ENCODE measurements around the gene ANP32A.

The ANP32A gene

GRCh38 chr15:68812069-68812468 lies 8.6 kb downstream of the ANP32A start:
- 89 to 95% methylated on average over 6 to 7 of the region's 8 CpGs for WGBS, 2 experiments (ENCODE audit: insufficient coverage in 2 of 2)
- Histone ChIP-seq H3K4me1 (ENCODE audit: control insufficient read depth, insufficient read depth, low read length, poor library complexity, severe bottlenecking) (peaks cover 51% of the 10 kb centered on the region), H3K27ac (ENCODE audit: low read depth, low read length, severe bottlenecking) (no peak overlapping the region), H3K4me3 (ENCODE audit: extremely low read depth, insufficient read depth, low read length, poor library complexity, severe bottlenecking) (no peak overlapping the region), H3K9me3 (ENCODE audit: control insufficient read depth, low read length) (no peaks in the 10 kb centered on the region), H3K36me3 (ENCODE audit: control insufficient read depth, insufficient read depth, low read length) (peaks cover 42% of the 10 kb centered on the region)

- H3K36me3 ChIP-seq (ENCODE audit: control insufficient read depth, insufficient read depth, low read length) = peaks cover 45% of the 10 kb centered on the region
- H3K27ac ChIP-seq (ENCODE audit: low read depth, low read length, severe bottlenecking) = no peak overlapping the region
- H3K4me3 ChIP-seq (ENCODE audit: extremely low read depth, insufficient read depth, low read length, poor library complexity, severe bottlenecking) = no peak overlapping the region
- WGBS, 2 experiments (ENCODE audit: insufficient coverage in 2 of 2) = 95 to 100% methylated on average over 2 to 4 of the region's 9 CpGs
- peaks cover 34% of the 10 kb centered on the region for H3K4me1 ChIP-seq (ENCODE audit: control insufficient read depth, insufficient read depth, low read length, poor library complexity, severe bottlenecking)
- H3K9me3 ChIP-seq (ENCODE audit: control insufficient read depth, low read length) = no peaks in the 10 kb centered on the region
These were observed 11.2 kb downstream of the ANP32A start for GRCh38 chr15:68809517-68809916.

GRCh38 chr15:68808770-68809169 lies 11.9 kb downstream of the ANP32A start:
- H3K27ac ChIP-seq (ENCODE audit: low read depth, low read length, severe bottlenecking) = no peak overlapping the region
- H3K9me3 ChIP-seq (ENCODE audit: control insufficient read depth, low read length) = no peaks in the 10 kb centered on the region
- WGBS, 2 experiments (ENCODE audit: insufficient coverage in 2 of 2) = 59 to 87% methylated on average over 2 to 4 of the region's 5 CpGs
- H3K36me3 ChIP-seq (ENCODE audit: control insufficient read depth, insufficient read depth, low read length) = peaks cover 45% of the 10 kb centered on the region
- peaks cover 29% of the 10 kb centered on the region for H3K4me1 ChIP-seq (ENCODE audit: control insufficient read depth, insufficient read depth, low read length, poor library complexity, severe bottlenecking)
- H3K4me3 ChIP-seq (ENCODE audit: extremely low read depth, insufficient read depth, low read length, poor library complexity, severe bottlenecking) = no peak overlapping the region

- peaks cover 50% of the 10 kb centered on the region for H3K36me3 ChIP-seq (ENCODE audit: control insufficient read depth, insufficient read depth, low read length)
These were observed 12.6 kb downstream of the ANP32A start for GRCh38 chr15:68808091-68808490.

GRCh38 chr15:68807249-68807648 lies 13.4 kb downstream of the ANP32A start:
- H3K36me3 ChIP-seq (ENCODE audit: control insufficient read depth, insufficient read depth, low read length) = peaks cover 49% of the 10 kb centered on the region
- 75 to 76% methylated on average over 2 to 5 of the region's 11 CpGs for WGBS, 2 experiments (ENCODE audit: insufficient coverage in 2 of 2)
- H3K4me1 ChIP-seq (ENCODE audit: control insufficient read depth, insufficient read depth, low read length, poor library complexity, severe bottlenecking) = peaks cover 16% of the 10 kb centered on the region
- H3K9me3 ChIP-seq (ENCODE audit: control insufficient read depth, low read length) = no peaks in the 10 kb centered on the region
- no peak overlapping the region for H3K4me3 ChIP-seq (ENCODE audit: extremely low read depth, insufficient read depth, low read length, poor library complexity, severe bottlenecking)
- H3K27ac ChIP-seq (ENCODE audit: low read depth, low read length, severe bottlenecking) = no peak overlapping the region

More at GRCh38 chr15:68808091-68808490, 12.6 kb downstream of the ANP32A start:
- H3K9me3 ChIP-seq (ENCODE audit: control insufficient read depth, low read length) = no peaks in the 10 kb centered on the region
- peaks cover 22% of the 10 kb centered on the region for H3K4me1 ChIP-seq (ENCODE audit: control insufficient read depth, insufficient read depth, low read length, poor library complexity, severe bottlenecking)
- H3K4me3 ChIP-seq (ENCODE audit: extremely low read depth, insufficient read depth, low read length, poor library complexity, severe bottlenecking) = no peak overlapping the region
- no peak overlapping the region for H3K27ac ChIP-seq (ENCODE audit: low read depth, low read length, severe bottlenecking)
- 50 to 71% methylated on average over 1 to 2 of the region's 2 CpGs for WGBS, 2 experiments (ENCODE audit: insufficient coverage in 2 of 2)

- H3K9me3 ChIP-seq (ENCODE audit: control insufficient read depth, low read length) = no peaks in the 10 kb centered on the region
- H3K4me1 ChIP-seq (ENCODE audit: control insufficient read depth, insufficient read depth, low read length, poor library complexity, severe bottlenecking) = peaks cover 11% of the 10 kb centered on the region
- 84 to 97% methylated on average over 6 to 8 of the region's 9 CpGs for WGBS, 2 experiments (ENCODE audit: insufficient coverage in 2 of 2)
- H3K27ac ChIP-seq (ENCODE audit: low read depth, low read length, severe bottlenecking) = no peak overlapping the region
- H3K4me3 ChIP-seq (ENCODE audit: extremely low read depth, insufficient read depth, low read length, poor library complexity, severe bottlenecking) = no peak overlapping the region
- H3K36me3 ChIP-seq (ENCODE audit: control insufficient read depth, insufficient read depth, low read length) = peaks cover 50% of the 10 kb centered on the region
These were observed 14.3 kb downstream of the ANP32A start for GRCh38 chr15:68806220-68807060.

- no peaks in the 10 kb centered on the region for H3K9me3 ChIP-seq (ENCODE audit: control insufficient read depth, low read length)
- peaks cover 9% of the 10 kb centered on the region for H3K4me1 ChIP-seq (ENCODE audit: control insufficient read depth, insufficient read depth, low read length, poor library complexity, severe bottlenecking)
- H3K4me3 ChIP-seq (ENCODE audit: extremely low read depth, insufficient read depth, low read length, poor library complexity, severe bottlenecking) = no peak overlapping the region
- WGBS, 2 experiments (ENCODE audit: insufficient coverage in 2 of 2) = 85 to 92% methylated on average over 4 to 6 of the region's 8 CpGs
- peaks cover 30% of the 10 kb centered on the region for H3K36me3 ChIP-seq (ENCODE audit: control insufficient read depth, insufficient read depth, low read length)
- H3K27ac ChIP-seq (ENCODE audit: low read depth, low read length, severe bottlenecking) = no peak overlapping the region
These were observed 18.3 kb downstream of the ANP32A start for GRCh38 chr15:68802373-68802772.

- Histone ChIP-seq H3K36me3 (ENCODE audit: control insufficient read depth, insufficient read depth, low read length) (peaks cover 29% of the 10 kb centered on the region), H3K27ac (ENCODE audit: low read depth, low read length, severe bottlenecking) (no peak overlapping the region), H3K4me3 (ENCODE audit: extremely low read depth, insufficient read depth, low read length, poor library complexity, severe bottlenecking) (no peak overlapping the region), H3K9me3 (ENCODE audit: control insufficient read depth, low read length) (no peaks in the 10 kb centered on the region), H3K4me1 (ENCODE audit: control insufficient read depth, insufficient read depth, low read length, poor library complexity, severe bottlenecking) (peaks cover 8% of the 10 kb centered on the region)
- 88 to 93% methylated on average over 4 of the region's 4 CpGs for WGBS, 2 experiments (ENCODE audit: insufficient coverage in 2 of 2)
These were observed 19.0 kb downstream of the ANP32A start for GRCh38 chr15:68801572-68802148.

- peaks cover 27% of the 10 kb centered on the region for H3K36me3 ChIP-seq (ENCODE audit: control insufficient read depth, insufficient read depth, low read length)
- H3K4me3 ChIP-seq (ENCODE audit: extremely low read depth, insufficient read depth, low read length, poor library complexity, severe bottlenecking) = no peak overlapping the region
- WGBS, 2 experiments (ENCODE audit: insufficient coverage in 2 of 2) = 100% methylated on average over 1 of the region's 1 CpG; no CpG with 5 or more reads in 1 of the 2 experiments
- H3K4me1 ChIP-seq (ENCODE audit: control insufficient read depth, insufficient read depth, low read length, poor library complexity, severe bottlenecking) = peaks cover 14% of the 10 kb centered on the region
- no peaks in the 10 kb centered on the region for H3K9me3 ChIP-seq (ENCODE audit: control insufficient read depth, low read length)
- H3K27ac ChIP-seq (ENCODE audit: low read depth, low read length, severe bottlenecking) = no peak overlapping the region
These were observed 19.8 kb downstream of the ANP32A start for GRCh38 chr15:68800875-68801274.

- 96 to 98% methylated on average over 6 to 7 of the region's 9 CpGs for WGBS, 2 experiments (ENCODE audit: insufficient coverage in 2 of 2)
- Histone ChIP-seq H3K36me3 (ENCODE audit: control insufficient read depth, insufficient read depth, low read length) (peaks cover 32% of the 10 kb centered on the region), H3K4me3 (ENCODE audit: extremely low read depth, insufficient read depth, low read length, poor library complexity, severe bottlenecking) (no peak overlapping the region), H3K9me3 (ENCODE audit: control insufficient read depth, low read length) (no peaks in the 10 kb centered on the region), H3K4me1 (ENCODE audit: control insufficient read depth, insufficient read depth, low read length, poor library complexity, severe bottlenecking) (peaks cover 27% of the 10 kb centered on the region), H3K27ac (ENCODE audit: low read depth, low read length, severe bottlenecking) (no peak overlapping the region)
These were observed 22.2 kb downstream of the ANP32A start for GRCh38 chr15:68798346-68799094.
